ENCODE measurements around the gene ABLIM3.

- TF ChIP-seq CTCF (IDR thresholded peaks at IDR 0.05) (no peak), POLR2AphosphoS5 (IDR thresholded peaks at IDR 0.05; ENCODE audit: low read depth, low read length) (no peak), TCF7L2 (IDR thresholded peaks at IDR 0.05; ENCODE audit: low read depth, low read length) (no peak), SIN3A (IDR thresholded peaks at IDR 0.05; ENCODE audit: borderline replicate concordance, insufficient read depth, low read depth, low read length) (no peak)
Measured at GRCh38 chr5:149170299-149170698, 29.0 kb downstream of the ABLIM3 start.

All from Panc1 (cell line).